C4-2B (cell line): ENCODE measurements around the gene KNDC1.

Experiments
- ZFX ChIP-seq: fragments of 450-650 bp; IDR thresholded peaks from 2 replicates; pipeline ENCODE4 v1.6.1; 2017
- TF ChIP-seq, protein P1 (sequence below): fragments of 450-650 bp; conservative IDR thresholded peaks from 2 replicates; pipeline ENCODE4 v1.5.1; 2017; ENCODE audit warnings: mild to moderate bottlenecking

DNA sequence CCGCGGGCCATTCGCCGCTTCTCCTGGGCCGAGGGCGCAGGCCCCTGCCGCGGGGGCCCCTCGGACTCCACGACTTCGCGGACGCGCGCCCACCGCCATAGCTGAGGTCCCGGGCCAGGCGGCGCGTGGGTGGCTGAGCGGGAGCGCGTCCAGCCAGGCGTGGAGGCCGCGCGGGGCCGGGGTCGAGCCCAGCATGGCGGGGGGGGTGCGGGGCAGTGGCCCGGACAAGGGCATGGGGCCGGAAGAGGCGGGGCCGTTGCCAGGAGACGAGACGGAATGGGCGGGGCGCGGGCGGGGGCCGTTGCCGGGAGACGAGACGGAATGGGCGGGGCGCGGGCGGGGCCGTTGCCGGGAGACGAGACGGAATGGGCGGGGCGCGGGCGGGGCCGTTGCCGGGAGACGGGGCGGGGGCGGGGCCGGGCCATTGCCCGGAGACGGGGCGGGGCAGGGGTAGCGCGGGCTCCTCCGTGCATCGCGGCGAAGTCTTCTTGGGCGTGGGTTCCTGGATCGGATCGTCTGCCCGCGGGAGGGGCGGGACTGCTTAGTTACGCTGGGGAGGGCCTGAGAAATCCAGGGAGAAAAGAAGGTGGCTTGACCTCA, 101.8 kb downstream of the KNDC1 start:
- TF ChIP-seq, protein P1, sequence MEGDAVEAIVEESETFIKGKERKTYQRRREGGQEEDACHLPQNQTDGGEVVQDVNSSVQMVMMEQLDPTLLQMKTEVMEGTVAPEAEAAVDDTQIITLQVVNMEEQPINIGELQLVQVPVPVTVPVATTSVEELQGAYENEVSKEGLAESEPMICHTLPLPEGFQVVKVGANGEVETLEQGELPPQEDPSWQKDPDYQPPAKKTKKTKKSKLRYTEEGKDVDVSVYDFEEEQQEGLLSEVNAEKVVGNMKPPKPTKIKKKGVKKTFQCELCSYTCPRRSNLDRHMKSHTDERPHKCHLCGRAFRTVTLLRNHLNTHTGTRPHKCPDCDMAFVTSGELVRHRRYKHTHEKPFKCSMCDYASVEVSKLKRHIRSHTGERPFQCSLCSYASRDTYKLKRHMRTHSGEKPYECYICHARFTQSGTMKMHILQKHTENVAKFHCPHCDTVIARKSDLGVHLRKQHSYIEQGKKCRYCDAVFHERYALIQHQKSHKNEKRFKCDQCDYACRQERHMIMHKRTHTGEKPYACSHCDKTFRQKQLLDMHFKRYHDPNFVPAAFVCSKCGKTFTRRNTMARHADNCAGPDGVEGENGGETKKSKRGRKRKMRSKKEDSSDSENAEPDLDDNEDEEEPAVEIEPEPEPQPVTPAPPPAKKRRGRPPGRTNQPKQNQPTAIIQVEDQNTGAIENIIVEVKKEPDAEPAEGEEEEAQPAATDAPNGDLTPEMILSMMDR = no peak
- no peak; the same call in 1 of the 2 replicates for TF ChIP-seq ZFX
